Chondrocyte (in vitro differentiated cells): ENCODE results near the gene PODN. TPM values are rescaled to one million over a fixed set of nuclear protein-coding genes. Genes with fewer than 3 reads are reported as not detected.

Source experiments
- DNase-seq: peaks from one replicate; pipeline ENCODE4 v3.0.0; 2021; ENCODE audit warnings: mixed read lengths, low spot score
- H3K27ac Mint-ChIP-seq: one replicate; pipeline ENCODE4 v1.8.0; 2021; ENCODE audit warnings: mild to moderate bottlenecking, moderate library complexity, mixed read lengths; ENCODE audit not compliant: unreplicated experiment
- H3K27me3 Mint-ChIP-seq: 2 replicates; pipeline ENCODE4 v1.8.0; 2021; ENCODE audit warnings: low read depth, mixed read lengths
- H3K36me3 Mint-ChIP-seq: 2 replicates; pipeline ENCODE4 v1.8.0; 2021; ENCODE audit warnings: low read depth, mixed read lengths
- H3K4me1 Mint-ChIP-seq: 2 replicates; pipeline ENCODE4 v1.8.0; 2021; ENCODE audit warnings: low read depth, mild to moderate bottlenecking, mixed read lengths
- H3K4me3 Mint-ChIP-seq: one replicate; pipeline ENCODE4 v1.8.0; 2021; ENCODE audit warnings: mild to moderate bottlenecking, moderate library complexity, mixed read lengths; ENCODE audit not compliant: unreplicated experiment
- H3K9me3 Mint-ChIP-seq: 2 replicates; pipeline ENCODE4 v1.8.0; 2021; ENCODE audit warnings: low read depth, mixed read lengths
- total RNA-seq: library from RNA; stranded (reverse); gene quantifications from 3 replicates; pipeline ENCODE4 v1.2.1, GENCODE V29; 2021
- TF ChIP-seq, protein P1 (sequence below): fragments of 200-600 bp; sonication (generic); IDR thresholded peaks from 2 replicates; pipeline ENCODE4 v1.5.0; 2021; ENCODE audit warnings: antibody characterized with exemption, mild to moderate bottlenecking, moderate library complexity

PODN gene
- total RNA-seq, 1 donor from 2014 or later: 9.2 TPM

DNA sequence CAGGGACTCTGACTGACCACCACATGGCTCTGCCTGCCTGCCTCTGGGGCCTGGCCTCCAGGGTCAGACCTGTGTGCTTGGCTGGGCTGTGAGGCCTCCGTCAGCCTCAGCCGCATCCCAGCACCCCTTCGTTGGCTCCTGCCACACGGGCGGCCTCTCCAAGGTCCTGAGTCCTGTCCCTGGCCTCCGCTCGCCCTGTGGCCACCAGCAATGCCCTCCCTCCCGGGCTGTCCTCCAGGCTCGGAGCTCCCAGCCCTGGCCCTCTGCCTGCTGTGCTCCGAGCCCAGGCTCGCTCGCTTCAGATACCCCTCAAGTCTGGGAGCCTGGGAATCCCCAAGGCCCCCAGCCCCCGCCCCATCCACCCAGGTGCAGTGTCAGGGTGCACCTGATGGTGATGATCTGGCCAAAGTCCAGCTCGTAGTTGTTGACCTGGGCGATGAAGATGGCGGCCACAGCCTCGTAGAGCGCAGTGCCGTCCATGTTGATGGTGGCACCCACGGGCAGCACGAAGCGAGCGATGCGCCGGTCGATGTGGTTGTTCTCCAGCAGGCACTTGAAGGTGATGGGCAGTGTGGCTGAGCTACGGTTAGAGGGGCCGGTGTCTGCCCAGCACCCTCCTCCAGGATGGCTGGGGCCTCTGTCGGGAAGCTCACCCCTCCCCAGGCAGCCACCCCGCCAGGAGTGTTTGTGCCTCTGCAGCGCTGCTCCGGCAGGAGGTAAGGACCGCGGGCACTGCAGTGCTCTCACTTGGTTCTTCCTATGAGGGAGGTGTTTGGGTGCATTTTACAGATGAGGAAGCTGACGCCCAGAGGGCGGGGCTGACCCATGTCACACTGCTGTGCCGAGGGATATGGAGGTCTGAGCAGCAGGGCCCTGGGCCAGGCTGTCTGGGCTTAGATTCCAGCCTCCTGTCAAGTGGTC lies 28.5 kb downstream of the PODN start:
- no peaks in the 10 kb centered on the region for H3K27me3 Mint-ChIP-seq
- no peaks in the 10 kb centered on the region for H3K36me3 Mint-ChIP-seq
- H3K4me1 Mint-ChIP-seq: peaks cover 12% of the 10 kb centered on the region
- H3K9me3 Mint-ChIP-seq: no peaks in the 10 kb centered on the region
- no peak for DNase-seq
- TF ChIP-seq, protein P1, sequence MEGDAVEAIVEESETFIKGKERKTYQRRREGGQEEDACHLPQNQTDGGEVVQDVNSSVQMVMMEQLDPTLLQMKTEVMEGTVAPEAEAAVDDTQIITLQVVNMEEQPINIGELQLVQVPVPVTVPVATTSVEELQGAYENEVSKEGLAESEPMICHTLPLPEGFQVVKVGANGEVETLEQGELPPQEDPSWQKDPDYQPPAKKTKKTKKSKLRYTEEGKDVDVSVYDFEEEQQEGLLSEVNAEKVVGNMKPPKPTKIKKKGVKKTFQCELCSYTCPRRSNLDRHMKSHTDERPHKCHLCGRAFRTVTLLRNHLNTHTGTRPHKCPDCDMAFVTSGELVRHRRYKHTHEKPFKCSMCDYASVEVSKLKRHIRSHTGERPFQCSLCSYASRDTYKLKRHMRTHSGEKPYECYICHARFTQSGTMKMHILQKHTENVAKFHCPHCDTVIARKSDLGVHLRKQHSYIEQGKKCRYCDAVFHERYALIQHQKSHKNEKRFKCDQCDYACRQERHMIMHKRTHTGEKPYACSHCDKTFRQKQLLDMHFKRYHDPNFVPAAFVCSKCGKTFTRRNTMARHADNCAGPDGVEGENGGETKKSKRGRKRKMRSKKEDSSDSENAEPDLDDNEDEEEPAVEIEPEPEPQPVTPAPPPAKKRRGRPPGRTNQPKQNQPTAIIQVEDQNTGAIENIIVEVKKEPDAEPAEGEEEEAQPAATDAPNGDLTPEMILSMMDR: no peak
- no peak overlapping the region for H3K4me3 Mint-ChIP-seq
- no peak overlapping the region for H3K27ac Mint-ChIP-seq

DNA sequence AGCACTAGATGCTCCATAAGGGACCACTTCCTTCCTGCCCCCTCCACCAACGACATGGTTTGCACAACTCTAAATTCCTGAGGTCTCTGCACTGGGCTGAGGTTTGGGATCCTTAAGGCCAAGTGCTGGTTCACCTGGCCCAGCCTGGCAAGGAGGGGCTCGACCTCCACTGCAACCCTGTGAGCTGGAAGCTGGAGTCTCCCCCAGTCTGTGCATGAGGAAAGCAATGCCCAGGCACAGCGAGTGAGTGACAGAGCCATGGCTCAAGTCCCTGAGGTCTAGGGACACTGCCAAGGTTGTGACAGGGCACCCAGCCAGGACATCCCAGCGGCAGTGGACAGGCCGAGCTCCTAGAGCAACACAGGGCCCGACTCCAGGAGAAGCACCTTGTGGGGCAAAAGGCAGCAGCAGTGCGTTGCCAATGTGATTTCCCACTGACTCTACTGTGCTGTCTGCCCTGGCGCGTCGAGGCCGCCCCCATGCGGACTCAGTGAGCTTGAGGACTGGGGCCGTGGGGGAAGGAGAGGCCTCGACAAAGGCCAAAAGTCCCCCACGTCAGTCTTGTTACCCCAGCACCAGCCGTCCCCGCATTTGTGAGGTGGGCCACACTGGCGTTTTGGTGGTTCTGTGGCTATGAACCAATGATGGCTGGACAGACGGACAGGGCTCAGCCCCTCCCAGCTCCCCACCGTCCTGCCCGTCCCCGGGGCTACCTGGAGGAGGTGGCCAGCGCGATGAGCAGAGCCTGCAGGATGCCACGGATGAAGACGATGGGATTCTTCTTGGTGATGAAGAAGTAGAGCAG lies 30.0 kb downstream of the PODN start:
- no peak for DNase-seq
- H3K9me3 Mint-ChIP-seq: no peaks in the 10 kb centered on the region
- peaks cover 6% of the 10 kb centered on the region for H3K4me1 Mint-ChIP-seq
- TF ChIP-seq, protein P1: no peak
- no peaks in the 10 kb centered on the region for H3K27me3 Mint-ChIP-seq
- H3K4me3 Mint-ChIP-seq: no peak overlapping the region
- H3K36me3 Mint-ChIP-seq: no peaks in the 10 kb centered on the region
- no peak overlapping the region for H3K27ac Mint-ChIP-seq

DNA sequence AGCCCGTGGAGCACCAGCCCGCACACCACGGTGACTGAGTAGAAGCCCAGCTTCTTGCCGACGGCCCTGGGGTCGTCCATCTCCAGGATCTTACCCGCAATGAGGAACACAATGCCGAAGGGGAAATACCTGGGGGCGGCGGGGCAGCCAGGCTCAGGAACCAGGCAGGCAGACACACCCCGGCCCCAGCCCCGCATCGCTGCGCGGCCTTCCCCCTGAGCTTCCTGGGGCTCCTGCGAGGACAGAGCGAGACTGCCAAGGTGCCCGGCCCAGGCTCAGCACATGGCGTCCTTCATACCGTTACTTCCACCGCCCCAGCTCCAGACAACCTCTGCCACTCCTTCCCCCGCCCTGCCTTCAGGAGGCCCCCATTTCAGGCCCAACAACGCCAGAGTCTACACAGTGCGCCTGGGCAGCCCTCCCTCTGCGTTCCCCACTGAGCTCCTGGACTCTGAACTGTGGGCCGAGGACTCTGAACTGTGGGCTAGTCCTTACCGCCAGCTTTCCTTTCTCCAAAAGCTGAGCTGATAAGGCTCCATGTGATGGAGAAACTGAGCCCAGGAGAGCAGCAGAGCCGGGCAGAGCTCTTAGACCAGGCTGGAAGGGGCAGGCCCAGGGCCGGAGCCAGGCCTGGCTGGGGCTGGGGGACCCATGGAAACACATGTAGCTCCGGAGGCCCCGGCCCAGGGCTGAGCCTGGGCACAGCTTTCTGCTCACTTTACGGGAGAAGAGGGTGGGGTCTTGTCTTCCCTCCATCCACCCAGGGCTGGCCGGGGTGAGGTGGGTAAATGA lies 30.8 kb downstream of the PODN start:
- H3K4me3 Mint-ChIP-seq: no peak overlapping the region
- TF ChIP-seq, protein P1: no peak
- H3K36me3 Mint-ChIP-seq: no peaks in the 10 kb centered on the region
- H3K27ac Mint-ChIP-seq: no peak overlapping the region
- H3K27me3 Mint-ChIP-seq: no peaks in the 10 kb centered on the region
- DNase-seq: no peak
- no peaks in the 10 kb centered on the region for H3K9me3 Mint-ChIP-seq
- H3K4me1 Mint-ChIP-seq: peaks cover 6% of the 10 kb centered on the region

DNA sequence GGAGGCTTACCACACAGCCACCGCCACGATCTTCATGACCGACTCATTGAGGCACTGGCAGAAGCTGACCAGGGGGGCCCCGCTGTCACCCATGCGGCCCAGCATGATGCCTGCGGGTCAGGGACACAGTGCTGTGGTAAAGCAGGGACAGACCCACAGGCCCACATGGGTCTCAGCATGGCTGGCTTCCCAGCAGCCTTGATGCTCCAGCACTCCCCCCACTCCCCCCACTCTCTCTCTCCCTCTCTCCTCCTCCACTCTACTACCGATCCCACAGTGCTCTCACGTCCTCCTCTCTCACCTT lies 31.4 kb downstream of the PODN start:
- no peak overlapping the region for H3K27ac Mint-ChIP-seq
- no peaks in the 10 kb centered on the region for H3K9me3 Mint-ChIP-seq
- H3K36me3 Mint-ChIP-seq: no peaks in the 10 kb centered on the region
- H3K27me3 Mint-ChIP-seq: no peaks in the 10 kb centered on the region
- DNase-seq: no peak
- H3K4me1 Mint-ChIP-seq: peaks cover 6% of the 10 kb centered on the region
- TF ChIP-seq, protein P1: no peak
- H3K4me3 Mint-ChIP-seq: no peak overlapping the region
